ENCODE measurements around the gene FAM3D.
A peak's percentile ranks its signal among the peaks of the same experiment; 100 is the strongest.

FAM3D gene

DNA sequence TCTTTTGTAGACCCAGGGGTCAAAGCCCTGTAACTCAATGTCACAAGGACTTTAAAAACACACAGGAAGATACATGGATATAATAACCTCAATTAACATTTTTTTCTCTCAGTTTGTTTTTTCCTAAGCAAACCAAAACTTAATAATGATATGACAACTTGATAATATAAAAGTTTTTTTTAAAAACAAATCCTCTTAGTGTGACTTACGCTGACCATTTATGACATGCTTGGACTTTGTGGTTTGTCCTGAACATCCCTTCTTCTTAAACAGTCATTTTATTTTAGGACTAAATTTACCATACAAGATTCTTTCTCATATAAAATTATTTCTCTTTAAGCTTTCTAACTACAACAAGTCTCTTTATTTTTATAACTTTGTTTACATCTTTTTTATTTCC is 25.4 kb upstream of the FAM3D start:
- Histone ChIP-seq H3K4me3 (ENCODE audit: insufficient read depth in 1 of 2, low read depth in 1 of 2, low read length in 2 of 2) (no peak overlapping the region), H3K36me3 (ENCODE audit: control insufficient read depth in 1 of 2, insufficient read depth in 2 of 2, low read depth in 1 of 2, low read length in 2 of 2) (no peaks in the 10 kb centered on the region), H3K9me3 (ENCODE audit: control insufficient read depth, low read length) (peaks cover 37% of the 10 kb centered on the region), H2BK12ac (ENCODE audit: low read length in 2 of 2) (no peak overlapping the region), H2AFZ (ENCODE audit: low read depth, low read length) (no peak overlapping the region), H2AK5ac (ENCODE audit: low read length, severe bottlenecking) (no peak overlapping the region), H3K27me3 (ENCODE audit: control insufficient read depth in 1 of 2, insufficient read depth in 1 of 2, low read length in 2 of 2) (no peaks in the 10 kb centered on the region), H2BK15ac (ENCODE audit: low read depth, poor library complexity, severe bottlenecking) (no peak overlapping the region), H3K18ac (ENCODE audit: low read depth in 1 of 2, low read length in 2 of 2) (no peak overlapping the region), H2BK120ac (ENCODE audit: low read depth, low read length) (no peak overlapping the region), H3K27ac (ENCODE audit: low read length, poor library complexity, severe bottlenecking) (no peak overlapping the region), H3K4me1 (ENCODE audit: control insufficient read depth, insufficient read depth, low read depth, low read length) (no peaks in the 10 kb centered on the region), H2BK5ac (ENCODE audit: low read depth, low read length, poor library complexity, severe bottlenecking) (no peak overlapping the region), H4K8ac (ENCODE audit: low read length) (no peak overlapping the region), H3K23ac (ENCODE audit: low read length in 2 of 2) (no peak overlapping the region), H3K4ac (ENCODE audit: low read depth in 1 of 2, low read length in 2 of 2) (no peak overlapping the region), H3K14ac (ENCODE audit: low read length in 2 of 2) (no peak overlapping the region), H4K91ac (ENCODE audit: low read length) (no peak overlapping the region), H3K79me1 (replicated peaks; ENCODE audit: low read length, poor library complexity, severe bottlenecking) (no peaks in the 10 kb centered on the region), H3K4me2 (ENCODE audit: low read length, poor library complexity, severe bottlenecking) (no peak overlapping the region), H3K9ac (ENCODE audit: low read length) (no peak overlapping the region)
- 100% methylated on average over 1 of the region's 1 CpG for whole genome bisulfite sequencing
- DNase-seq, result peak; percentile 24

DNA sequence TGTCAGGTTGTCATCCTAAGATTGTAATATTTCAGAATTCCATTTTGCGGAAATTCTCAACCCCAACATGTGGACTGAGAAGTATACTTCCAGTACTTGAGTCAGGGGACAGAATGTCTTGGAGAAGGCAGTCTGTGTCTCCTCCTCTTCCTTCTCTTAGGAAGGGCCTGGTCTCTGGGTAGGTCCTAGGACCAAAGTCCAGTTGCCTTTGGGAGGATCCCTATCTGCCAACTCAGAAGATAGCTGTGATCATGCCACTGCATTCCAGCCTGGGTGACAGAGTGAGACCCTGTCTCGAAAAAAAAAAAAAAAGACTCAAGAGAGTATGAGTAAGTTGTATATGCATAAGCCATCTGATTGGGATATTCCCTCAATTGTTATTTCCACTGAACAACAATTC is 23.9 kb upstream of the FAM3D start:
- H2BK5ac ChIP-seq (ENCODE audit: low read depth, low read length, poor library complexity, severe bottlenecking), result no peak overlapping the region
- H3K79me1 ChIP-seq (replicated peaks; ENCODE audit: low read length, poor library complexity, severe bottlenecking), result no peaks in the 10 kb centered on the region
- H2AFZ ChIP-seq (ENCODE audit: low read depth, low read length), result no peak overlapping the region
- H3K14ac ChIP-seq (ENCODE audit: low read length in 2 of 2), result no peak overlapping the region
- peaks cover 42% of the 10 kb centered on the region for H3K9me3 ChIP-seq (ENCODE audit: control insufficient read depth, low read length)
- H2BK120ac ChIP-seq (ENCODE audit: low read depth, low read length), result no peak overlapping the region
- no peak overlapping the region for H3K18ac ChIP-seq (ENCODE audit: low read depth in 1 of 2, low read length in 2 of 2)
- H3K36me3 ChIP-seq (ENCODE audit: control insufficient read depth in 1 of 2, insufficient read depth in 2 of 2, low read depth in 1 of 2, low read length in 2 of 2), result no peaks in the 10 kb centered on the region
- H3K23ac ChIP-seq (ENCODE audit: low read length in 2 of 2), result no peak overlapping the region
- no peak overlapping the region for H4K8ac ChIP-seq (ENCODE audit: low read length)
- no peaks in the 10 kb centered on the region for H3K4me1 ChIP-seq (ENCODE audit: control insufficient read depth, insufficient read depth, low read depth, low read length)
- no peak for DNase-seq
- H4K91ac ChIP-seq (ENCODE audit: low read length), result no peak overlapping the region
- H3K9ac ChIP-seq (ENCODE audit: low read length), result no peak overlapping the region
- H3K4me2 ChIP-seq (ENCODE audit: low read length, poor library complexity, severe bottlenecking), result no peak overlapping the region
- no peak overlapping the region for H2AK5ac ChIP-seq (ENCODE audit: low read length, severe bottlenecking)
- H2BK15ac ChIP-seq (ENCODE audit: low read depth, poor library complexity, severe bottlenecking), result no peak overlapping the region
- H2BK12ac ChIP-seq (ENCODE audit: low read length in 2 of 2), result no peak overlapping the region
- no peak overlapping the region for H3K27ac ChIP-seq (ENCODE audit: low read length, poor library complexity, severe bottlenecking)
- H3K4ac ChIP-seq (ENCODE audit: low read depth in 1 of 2, low read length in 2 of 2), result no peak overlapping the region
- WGBS, result no CpG with 5 or more reads among the region's 2 CpGs
- H3K27me3 ChIP-seq (ENCODE audit: control insufficient read depth in 1 of 2, insufficient read depth in 1 of 2, low read length in 2 of 2), result peaks cover 4 to 8% of the 10 kb centered on the region in 2 experiments
- H3K4me3 ChIP-seq (ENCODE audit: insufficient read depth in 1 of 2, low read depth in 1 of 2, low read length in 2 of 2), result no peak overlapping the region

DNA sequence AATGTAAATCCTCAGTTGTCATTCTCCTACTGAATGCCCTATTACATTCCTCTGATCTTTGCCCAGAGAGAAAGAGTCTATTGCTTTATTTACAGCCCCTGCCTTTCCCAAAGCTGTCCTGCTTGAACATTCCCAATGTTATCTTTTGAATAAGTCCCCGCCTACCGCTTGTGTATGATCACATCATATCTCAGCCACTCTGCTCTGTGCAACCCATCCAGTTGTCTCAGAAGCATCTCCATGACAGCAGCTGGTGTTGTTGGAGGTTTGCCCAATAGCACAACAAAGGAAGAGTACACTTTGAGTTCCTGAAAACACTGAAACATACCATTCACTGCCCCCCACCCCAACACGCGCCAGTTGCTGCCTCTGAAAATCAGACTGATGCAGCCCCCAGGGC is 22.0 kb upstream of the FAM3D start:
- Histone ChIP-seq H3K4me1 (ENCODE audit: control insufficient read depth, insufficient read depth, low read depth, low read length) (no peaks in the 10 kb centered on the region), H4K91ac (ENCODE audit: low read length) (no peak overlapping the region), H3K27ac (ENCODE audit: low read length, poor library complexity, severe bottlenecking) (no peak overlapping the region), H3K9me3 (ENCODE audit: control insufficient read depth, low read length) (peaks cover 37% of the 10 kb centered on the region), H2AFZ (ENCODE audit: low read depth, low read length) (no peak overlapping the region), H2BK120ac (ENCODE audit: low read depth, low read length) (no peak overlapping the region), H2BK12ac (ENCODE audit: low read length in 2 of 2) (no peak overlapping the region), H3K4me3 (ENCODE audit: insufficient read depth in 1 of 2, low read depth in 1 of 2, low read length in 2 of 2) (no peak overlapping the region), H3K27me3 (ENCODE audit: control insufficient read depth in 1 of 2, insufficient read depth in 1 of 2, low read length in 2 of 2) (peaks cover 4 to 10% of the 10 kb centered on the region in 2 experiments), H3K4me2 (ENCODE audit: low read length, poor library complexity, severe bottlenecking) (no peak overlapping the region), H2AK5ac (ENCODE audit: low read length, severe bottlenecking) (no peak overlapping the region), H2BK5ac (ENCODE audit: low read depth, low read length, poor library complexity, severe bottlenecking) (no peak overlapping the region), H3K18ac (ENCODE audit: low read depth in 1 of 2, low read length in 2 of 2) (no peak overlapping the region), H3K23ac (ENCODE audit: low read length in 2 of 2) (no peak overlapping the region), H3K4ac (ENCODE audit: low read depth in 1 of 2, low read length in 2 of 2) (no peak overlapping the region), H3K36me3 (ENCODE audit: control insufficient read depth in 1 of 2, insufficient read depth in 2 of 2, low read depth in 1 of 2, low read length in 2 of 2) (no peaks in the 10 kb centered on the region), H2BK15ac (ENCODE audit: low read depth, poor library complexity, severe bottlenecking) (no peak overlapping the region), H3K79me1 (replicated peaks; ENCODE audit: low read length, poor library complexity, severe bottlenecking) (no peaks in the 10 kb centered on the region), H3K9ac (ENCODE audit: low read length) (no peak overlapping the region), H4K8ac (ENCODE audit: low read length) (no peak overlapping the region), H3K14ac (ENCODE audit: low read length in 2 of 2) (no peak overlapping the region)
- no peak for DNase-seq
- 96% methylated on average over 4 of the region's 4 CpGs for WGBS

DNA sequence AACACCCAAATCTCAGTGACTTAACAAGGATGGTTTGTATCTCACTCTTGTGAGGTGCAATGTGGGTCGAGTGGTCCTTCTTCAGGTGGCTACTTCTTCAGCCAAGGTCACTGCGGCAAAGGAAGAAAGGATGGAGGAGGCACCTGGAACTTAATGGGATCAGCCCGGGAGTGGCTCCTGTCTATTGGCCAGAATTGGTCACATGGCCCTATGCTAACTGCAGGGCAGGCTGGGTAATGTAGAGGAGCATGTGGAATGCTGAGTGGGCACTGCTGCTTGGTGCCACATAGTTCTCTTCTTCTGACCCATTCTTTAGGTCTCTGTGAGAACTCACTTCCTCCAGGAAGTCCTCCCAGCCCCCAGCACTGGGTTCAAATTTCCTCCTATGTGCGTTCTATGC is 20.3 kb upstream of the FAM3D start:
- Histone ChIP-seq H2BK15ac (ENCODE audit: low read depth, poor library complexity, severe bottlenecking) (no peak overlapping the region), H3K79me1 (replicated peaks; ENCODE audit: low read length, poor library complexity, severe bottlenecking) (no peaks in the 10 kb centered on the region), H3K27me3 (ENCODE audit: control insufficient read depth in 1 of 2, insufficient read depth in 1 of 2, low read length in 2 of 2) (peaks cover 4 to 10% of the 10 kb centered on the region in 2 experiments), H3K18ac (ENCODE audit: low read depth in 1 of 2, low read length in 2 of 2) (no peak overlapping the region), H3K4me1 (ENCODE audit: control insufficient read depth, insufficient read depth, low read depth, low read length) (no peaks in the 10 kb centered on the region), H3K4ac (ENCODE audit: low read depth in 1 of 2, low read length in 2 of 2) (no peak overlapping the region), H3K9ac (ENCODE audit: low read length) (no peak overlapping the region), H2AK5ac (ENCODE audit: low read length, severe bottlenecking) (no peak overlapping the region), H3K4me2 (ENCODE audit: low read length, poor library complexity, severe bottlenecking) (no peak overlapping the region), H2BK5ac (ENCODE audit: low read depth, low read length, poor library complexity, severe bottlenecking) (no peak overlapping the region), H3K9me3 (ENCODE audit: control insufficient read depth, low read length) (peaks cover 35% of the 10 kb centered on the region), H3K27ac (ENCODE audit: low read length, poor library complexity, severe bottlenecking) (no peak overlapping the region), H2BK12ac (ENCODE audit: low read length in 2 of 2) (no peak overlapping the region), H3K23ac (ENCODE audit: low read length in 2 of 2) (no peak overlapping the region), H2BK120ac (ENCODE audit: low read depth, low read length) (no peak overlapping the region), H2AFZ (ENCODE audit: low read depth, low read length) (no peak overlapping the region), H3K36me3 (ENCODE audit: control insufficient read depth in 1 of 2, insufficient read depth in 2 of 2, low read depth in 1 of 2, low read length in 2 of 2) (no peaks in the 10 kb centered on the region), H4K91ac (ENCODE audit: low read length) (no peak overlapping the region), H3K14ac (ENCODE audit: low read length in 2 of 2) (no peak overlapping the region), H4K8ac (ENCODE audit: low read length) (no peak overlapping the region), H3K4me3 (ENCODE audit: insufficient read depth in 1 of 2, low read depth in 1 of 2, low read length in 2 of 2) (no peak overlapping the region)
- no peak for DNase-seq
- 91% methylated on average over 4 of the region's 4 CpGs for WGBS

Measured in mesenchymal stem cell (in vitro differentiated cells and primary cell).